ENCODE measurements around the gene PGAM2. TPM values are rescaled to one million over a fixed set of nuclear protein-coding genes. Genes with fewer than 3 reads are reported as not detected.

PGAM2 gene
- total RNA-seq, 2 experiments from 2014 or later: 0.69 to 0.80 TPM

GRCh38 chr7:44062180-44062902 lies 3.0 kb downstream of the PGAM2 start:
- CTCF ChIA-PET (ENCODE audit: unreplicated experiment): no interaction called here

DNA sequence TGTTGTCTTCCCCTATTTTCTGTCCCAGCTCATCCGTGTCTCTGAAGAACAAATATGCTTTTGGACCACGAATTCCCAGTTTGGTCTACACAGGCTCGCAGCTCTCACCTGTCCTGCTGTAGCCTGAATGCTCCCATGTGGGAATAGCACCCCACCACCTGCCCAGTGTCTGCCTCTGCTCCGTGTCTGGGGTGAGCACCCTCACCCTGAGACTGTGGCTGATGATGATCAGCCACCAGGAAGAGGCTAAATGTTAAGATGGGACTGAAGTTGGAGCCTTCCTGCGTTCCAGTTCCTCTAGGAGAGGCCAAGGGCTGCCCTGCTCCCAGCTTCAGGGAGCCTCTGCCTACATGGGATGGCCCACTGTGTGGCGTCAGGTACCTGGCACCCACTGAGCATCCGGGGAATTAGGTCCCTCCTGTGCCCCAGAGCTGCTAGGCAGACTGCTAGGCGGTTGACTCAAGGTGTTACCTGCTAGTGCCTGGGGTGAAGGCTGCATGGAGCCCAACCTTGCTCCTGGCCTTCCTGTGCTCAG lies 3.7 kb downstream of the PGAM2 start:
- Histone ChIP-seq H3K79me2 (ENCODE audit: insufficient read depth, low read depth, low read length) (no peaks in the 10 kb centered on the region), H3K9me2 (ENCODE audit: insufficient read depth, low read length) (no peaks in the 10 kb centered on the region), H3K4me2 (ENCODE audit: low read length) (no peak overlapping the region), H3K4me1 (ENCODE audit: insufficient read depth, low read length, poor library complexity, severe bottlenecking) (peaks cover 31% of the 10 kb centered on the region), H3K36me3 (ENCODE audit: insufficient read depth, low read length) (peaks cover 64% of the 10 kb centered on the region), H3K27ac (ENCODE audit: low read depth, low read length, poor library complexity, severe bottlenecking) (no peak overlapping the region), H3K4me3 (ENCODE audit: low read depth, low read length, poor library complexity, severe bottlenecking) (no peak overlapping the region), H4K20me1 (ENCODE audit: insufficient read depth, low read length) (no peaks in the 10 kb centered on the region), H3K9me3 (ENCODE audit: low read length) (no peaks in the 10 kb centered on the region), H2AFZ (ENCODE audit: low read length) (no peak overlapping the region)
- intact Hi-C loops (cut with micrococcal nuclease; ENCODE audit: unreplicated experiment): no loop called here
- DNase-seq (ENCODE audit: low spot score): no peak
- ChIA-PET POLR2A (interaction anchor here (0.6 kb wide), 1 partner anchor 27 kb away, joined by 3 read pairs; no protein-coding TSS in a partner anchor), CTCF (ENCODE audit: unreplicated experiment) (no interaction called here)
- no TSS peak for BruUV-seq (replicated peaks)
- TF ChIP-seq EZH2phosphoT487 (IDR thresholded peaks at IDR 0.05; ENCODE audit: borderline replicate concordance, low read depth, low read length) (no peak), CTCF (conservative IDR thresholded peaks at IDR 0.05; ENCODE audit: low read length) (no peak)

More at GRCh38 chr7:44062180-44062902, 3.0 kb downstream of the PGAM2 start:
- Histone ChIP-seq H3K27ac (ENCODE audit: low read depth, low read length, poor library complexity, severe bottlenecking) (no peak overlapping the region), H3K4me2 (ENCODE audit: low read length) (no peak overlapping the region), H4K20me1 (ENCODE audit: insufficient read depth, low read length) (no peaks in the 10 kb centered on the region), H3K9me3 (ENCODE audit: low read length) (no peaks in the 10 kb centered on the region), H3K36me3 (ENCODE audit: insufficient read depth, low read length) (peaks cover 57% of the 10 kb centered on the region), H3K9me2 (ENCODE audit: insufficient read depth, low read length) (no peaks in the 10 kb centered on the region), H2AFZ (ENCODE audit: low read length) (no peak overlapping the region), H3K4me3 (ENCODE audit: low read depth, low read length, poor library complexity, severe bottlenecking) (no peak overlapping the region), H3K4me1 (ENCODE audit: insufficient read depth, low read length, poor library complexity, severe bottlenecking) (peaks cover 29% of the 10 kb centered on the region), H3K79me2 (ENCODE audit: insufficient read depth, low read depth, low read length) (no peaks in the 10 kb centered on the region)
- TF ChIP-seq EZH2phosphoT487 (IDR thresholded peaks at IDR 0.05; ENCODE audit: borderline replicate concordance, low read depth, low read length): no peak
- no peak for TF ChIP-seq CTCF (conservative IDR thresholded peaks at IDR 0.05; ENCODE audit: low read length)
- intact Hi-C loops (cut with micrococcal nuclease; ENCODE audit: unreplicated experiment): no loop called here
- POLR2A ChIA-PET: interaction anchor here (0.6 kb wide), 1 partner anchor 26 kb away, joined by 3 read pairs; no protein-coding TSS in a partner anchor
- DNase-seq (ENCODE audit: low spot score): no peak
- BruUV-seq (replicated peaks): no TSS peak
